Ammon's horn (tissue), 1 donor: Measurements from ENCODE around the gene FHIT.

Experiments used
- DNase-seq: peaks from one replicate; pipeline ENCODE4 v3.0.0-alpha.2; 2016; ENCODE audit warnings: low spot score

FHIT gene

GRCh38 chr3:60399861-60400845 lies 851.1 kb downstream of the FHIT start:
- DNase-seq: no peak

DNA sequence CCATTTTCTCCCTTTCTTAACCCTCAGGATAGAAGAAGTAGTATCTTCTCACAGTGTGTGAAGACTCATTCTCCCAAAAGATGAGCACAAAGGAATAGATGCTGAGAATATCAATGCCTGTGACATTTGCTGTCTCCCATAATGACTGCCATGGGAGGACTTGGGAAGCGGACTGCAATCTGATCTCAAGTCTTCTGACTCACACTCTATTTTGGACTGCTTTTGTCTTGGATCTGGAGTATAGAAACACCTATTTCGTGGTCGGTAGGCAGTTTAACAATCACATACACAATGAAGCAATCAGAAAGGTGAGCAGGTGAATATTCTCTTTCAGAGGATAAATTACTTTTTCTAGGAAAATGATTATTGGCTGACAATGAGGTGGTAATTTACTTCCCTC lies 852.0 kb downstream of the FHIT start:
- no peak for DNase-seq

DNA sequence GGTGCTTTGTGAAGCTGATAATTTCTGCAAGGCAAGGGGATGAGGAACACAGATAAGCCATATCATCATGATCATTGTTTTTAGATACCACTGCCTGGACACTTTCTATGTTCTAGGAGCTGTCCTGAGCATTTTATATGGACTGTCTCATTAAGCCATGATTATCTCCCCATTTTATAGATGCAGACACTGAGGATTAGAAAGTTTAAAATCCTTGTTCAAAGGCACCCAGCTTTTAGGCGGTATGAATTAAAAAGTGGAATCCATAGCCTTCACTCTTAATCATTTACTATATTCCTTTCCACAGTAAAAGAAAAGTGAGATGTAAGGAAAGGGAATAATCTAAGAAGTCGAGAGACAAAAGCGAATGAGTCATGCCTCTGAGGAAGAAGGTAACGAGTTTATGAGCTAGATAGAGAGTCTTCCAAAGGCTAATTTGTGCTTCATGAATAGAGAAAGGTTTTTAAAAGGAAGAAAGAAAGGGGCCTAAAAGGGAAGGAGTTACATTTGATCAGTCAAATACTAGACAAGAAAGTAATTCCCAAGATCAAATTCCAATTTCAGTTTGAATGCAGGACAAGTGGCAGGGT lies 856.0 kb downstream of the FHIT start:
- DNase-seq: no peak

DNA sequence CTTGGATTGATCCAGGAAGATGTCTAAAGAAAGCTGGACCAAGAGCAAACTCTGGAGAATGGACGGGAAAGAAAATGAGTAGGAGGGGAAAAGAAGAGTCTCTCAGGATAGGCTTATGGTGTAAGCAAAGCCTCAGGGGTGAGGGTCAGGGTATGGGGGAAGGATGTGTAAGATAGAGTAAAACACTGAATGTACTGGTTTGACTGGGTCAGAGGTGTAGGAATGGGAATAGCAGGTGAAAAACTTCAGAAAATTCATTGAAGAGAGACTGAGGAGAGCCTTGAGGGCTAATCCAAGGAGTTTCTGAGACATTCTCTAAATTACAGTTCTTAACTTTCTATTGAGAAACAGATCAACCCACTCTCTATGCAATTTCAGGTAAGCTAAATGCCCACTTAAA lies 857.3 kb downstream of the FHIT start:
- DNase-seq: no peak

GRCh38 chr3:60392501-60392900 lies 858.8 kb downstream of the FHIT start:
- no peak for DNase-seq

DNA sequence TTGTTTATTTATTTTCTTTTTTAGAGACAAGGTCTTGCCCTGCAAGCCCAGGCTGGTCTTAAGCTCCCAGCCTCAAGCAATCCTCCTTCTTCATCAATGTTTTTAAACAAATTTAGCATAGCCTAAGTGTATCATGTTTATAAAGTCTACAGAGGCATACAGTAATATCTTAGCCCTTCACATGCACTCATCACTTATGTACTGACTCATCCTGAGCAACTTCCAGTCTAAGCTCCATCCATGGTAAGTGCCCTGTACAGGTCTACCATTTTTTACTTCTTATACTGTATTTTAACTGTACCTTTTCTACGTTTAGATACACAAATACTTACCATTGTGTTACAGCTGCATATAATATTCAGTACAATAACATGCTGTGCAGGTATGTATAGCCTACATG lies 860.0 kb downstream of the FHIT start:
- no peak for DNase-seq

DNA sequence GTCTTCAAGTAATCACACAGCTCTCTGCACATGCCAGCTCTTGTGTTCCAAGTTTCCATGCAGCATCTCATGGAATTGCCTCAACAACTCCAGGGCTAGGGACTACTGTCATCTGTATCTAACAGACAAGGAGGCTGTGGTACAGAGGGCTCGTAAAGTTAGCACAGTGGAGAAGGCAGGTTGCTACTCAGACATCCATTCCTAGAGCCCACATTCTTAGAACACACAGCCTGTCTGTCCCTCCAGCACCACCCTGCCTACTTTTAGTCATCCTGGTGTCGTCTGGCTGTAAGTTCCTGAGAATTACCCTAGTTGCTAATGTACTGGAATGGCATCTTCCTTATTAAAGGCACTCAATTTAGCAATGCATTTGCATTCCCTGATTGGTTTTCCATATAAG lies 862.5 kb downstream of the FHIT start:
- DNase-seq: no peak

GRCh38 chr3:60386306-60386705 lies 864.9 kb downstream of the FHIT start:
- DNase-seq: no peak

GRCh38 chr3:60384341-60384740 lies 866.9 kb downstream of the FHIT start:
- DNase-seq: no peak

DNA sequence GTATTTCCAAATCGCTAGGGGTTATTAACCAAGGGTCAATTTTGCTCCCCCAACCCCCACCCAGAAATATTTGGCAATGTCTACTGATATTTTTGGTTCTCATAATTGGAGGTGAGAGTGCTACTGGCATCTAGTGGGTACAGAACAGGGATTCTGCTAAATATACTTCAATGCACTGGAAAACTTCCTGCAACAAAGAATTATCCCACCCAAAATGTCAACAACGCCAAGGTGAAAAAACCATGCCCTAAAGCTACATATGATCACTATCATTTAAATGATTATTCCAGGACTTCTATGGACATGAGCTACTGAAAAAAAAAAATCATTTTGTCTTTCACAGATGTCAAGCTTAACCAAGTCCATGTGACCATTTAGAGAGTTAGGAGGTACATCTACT lies 867.9 kb downstream of the FHIT start:
- DNase-seq: no peak

DNA sequence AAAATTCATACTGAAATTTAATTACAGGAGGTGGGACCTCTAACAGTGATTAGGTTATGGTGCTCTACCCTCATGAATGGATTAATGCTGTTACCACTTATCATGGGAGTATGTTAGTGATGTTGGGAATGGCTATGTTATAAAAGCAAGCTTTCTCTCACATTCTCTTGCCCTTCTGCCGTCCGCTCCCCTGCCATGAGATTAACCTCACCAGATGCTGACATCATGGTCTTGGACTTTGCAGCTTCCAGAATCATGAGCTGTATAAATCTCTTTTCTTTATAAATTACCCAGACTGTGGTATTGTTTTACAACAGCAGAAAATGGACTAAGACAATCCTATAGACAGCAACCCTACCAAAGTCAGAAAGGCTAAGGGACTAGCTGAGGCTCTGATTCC lies 884.8 kb downstream of the FHIT start:
- DNase-seq: no peak

- DNase-seq: no peak
Observed at GRCh38 chr3:60365360-60365759, 885.9 kb downstream of the FHIT start.

GRCh38 chr3:60364475-60364874 lies 886.8 kb downstream of the FHIT start:
- no peak for DNase-seq

GRCh38 chr3:60363817-60364216 lies 887.4 kb downstream of the FHIT start:
- DNase-seq: no peak

DNA sequence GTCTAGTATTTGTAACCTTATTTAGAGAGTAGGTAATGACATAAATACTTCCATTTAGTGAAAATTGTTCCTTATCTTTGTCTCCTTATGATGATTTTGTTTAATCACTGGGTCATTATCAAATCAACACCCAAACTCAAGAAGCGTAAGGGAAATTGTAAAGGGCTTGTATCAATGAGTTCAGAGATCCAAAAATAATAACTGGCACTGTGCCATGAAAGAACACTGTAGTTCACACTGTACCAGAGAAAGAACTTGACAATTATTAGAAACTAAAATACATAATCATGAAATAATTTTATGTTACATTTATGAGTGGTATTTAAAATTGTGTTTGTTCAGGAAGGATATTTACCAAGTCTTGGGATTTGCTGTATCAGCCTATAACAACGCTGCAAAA lies 895.4 kb downstream of the FHIT start:
- no peak for DNase-seq

GRCh38 chr3:60351481-60351880 lies 899.8 kb downstream of the FHIT start:
- no peak for DNase-seq

DNA sequence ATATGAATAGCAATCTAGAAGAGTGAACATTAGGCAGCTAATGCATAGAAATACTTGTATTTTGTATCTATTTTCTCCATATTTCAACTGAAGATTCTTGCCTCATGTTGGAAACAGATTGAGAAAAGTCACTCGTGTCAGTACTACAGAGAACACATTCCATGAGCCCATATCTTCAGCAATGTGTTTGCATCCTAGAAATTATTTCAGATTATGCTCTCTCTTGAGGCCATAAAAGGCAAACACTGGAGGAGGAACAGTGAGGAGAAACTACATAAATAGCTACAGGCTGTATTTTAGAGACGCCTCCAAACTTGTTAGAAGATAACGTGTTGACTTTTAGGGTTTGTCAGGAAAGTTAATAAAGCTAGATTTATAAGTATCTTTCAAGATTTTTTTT lies 906.9 kb downstream of the FHIT start:
- DNase-seq: no peak

DNA sequence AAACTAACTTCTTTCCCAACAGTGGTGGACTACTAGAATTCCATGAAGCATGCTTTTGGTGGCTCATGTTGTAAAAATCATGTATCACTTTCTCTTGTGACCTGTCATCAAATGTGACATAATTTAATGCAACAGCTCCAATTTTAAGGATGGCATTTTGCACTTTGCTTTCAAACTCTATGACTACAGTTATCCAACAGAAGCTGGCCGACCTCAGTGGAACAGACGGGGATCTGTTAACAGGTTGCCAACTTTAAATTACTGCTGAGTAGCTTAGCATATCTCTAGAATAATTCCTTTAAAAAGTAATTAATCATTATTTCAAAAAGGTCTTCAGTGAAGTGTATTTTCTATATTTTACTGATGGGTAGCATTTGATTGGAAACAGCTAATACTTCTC lies 907.4 kb downstream of the FHIT start:
- no peak for DNase-seq

GRCh38 chr3:60339304-60339703 lies 911.9 kb downstream of the FHIT start:
- no peak for DNase-seq

GRCh38 chr3:60337421-60337820 lies 913.8 kb downstream of the FHIT start:
- no peak for DNase-seq

DNA sequence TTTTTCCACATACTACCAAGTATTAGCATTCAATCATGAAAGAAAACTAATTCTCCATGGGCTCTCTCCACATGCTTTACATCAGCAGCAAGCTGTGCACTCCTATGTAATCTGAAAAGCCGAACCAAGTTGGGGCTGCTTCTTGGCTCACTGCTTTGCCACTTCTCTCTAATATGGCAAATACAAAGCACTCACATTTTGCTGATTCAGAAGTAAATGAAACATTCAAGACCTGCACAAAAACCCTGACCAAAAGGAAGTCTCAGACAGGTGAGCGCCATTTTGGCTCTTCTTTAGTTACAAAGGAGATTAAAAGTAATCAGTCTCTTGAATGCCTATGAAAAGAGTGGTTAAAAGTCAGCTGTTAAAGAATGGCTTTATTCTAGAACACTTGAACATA lies 915.2 kb downstream of the FHIT start:
- DNase-seq: no peak

DNA sequence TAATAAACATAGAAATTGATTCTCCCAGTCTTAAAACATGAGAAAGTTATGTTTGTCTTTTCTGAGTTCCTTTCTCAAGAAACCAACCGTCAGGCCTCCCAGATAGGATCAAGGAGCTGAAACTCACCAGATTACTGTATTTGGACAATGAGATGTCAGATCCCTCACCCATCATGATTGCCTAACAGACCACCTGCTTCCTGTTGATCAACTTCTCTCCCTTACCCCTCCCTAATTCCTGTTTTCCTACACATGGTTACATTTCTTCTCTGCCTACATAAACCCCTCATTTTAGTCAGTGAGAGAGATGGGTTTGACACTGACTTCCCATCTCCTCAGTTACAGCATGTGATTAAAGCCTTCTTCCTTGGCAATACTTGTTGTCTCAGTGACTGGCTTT lies 917.5 kb downstream of the FHIT start:
- no peak for DNase-seq

- no peak for DNase-seq
Observed at GRCh38 chr3:60330107-60330506, 921.1 kb downstream of the FHIT start.
